Trophoblast cell (in vitro differentiated cells and primary cell): ENCODE results near the gene SPON1.

Experiments used
- DNase-seq, 2 donors: peaks; one replicate each; pipeline ENCODE4 v3.0.0-alpha.2; 2016
- H2AFZ ChIP-seq: 2 replicates; pipeline ENCODE4 v1.6.1; 2013; ENCODE audit warnings: low read length, moderate library complexity, mild to moderate bottlenecking; ENCODE audit not compliant: insufficient read depth, poor library complexity
- H2AK5ac ChIP-seq: 2 replicates; pipeline ENCODE4 v1.6.1; 2013; ENCODE audit warnings: mild to moderate bottlenecking, low read length
- H2BK120ac ChIP-seq: 2 replicates; pipeline ENCODE4 v1.6.1; 2013; ENCODE audit warnings: low read length, mild to moderate bottlenecking, moderate library complexity; ENCODE audit not compliant: insufficient read depth, poor library complexity
- H2BK12ac ChIP-seq: 2 replicates; pipeline ENCODE4 v1.6.1; 2013; ENCODE audit warnings: mild to moderate bottlenecking, low read length, moderate library complexity
- H2BK5ac ChIP-seq: 2 replicates; pipeline ENCODE4 v1.6.1; 2013; ENCODE audit warnings: low read length, low read depth, moderate library complexity, mild to moderate bottlenecking; ENCODE audit not compliant: poor library complexity
- H3K14ac ChIP-seq: 2 replicates; pipeline ENCODE4 v1.6.1; 2013; ENCODE audit warnings: mild to moderate bottlenecking, low read length
- H3K18ac ChIP-seq: 2 replicates; pipeline ENCODE4 v1.6.1; 2013; ENCODE audit warnings: mild to moderate bottlenecking, low read length
- H3K23ac ChIP-seq: 2 replicates; pipeline ENCODE4 v1.6.1; 2013; ENCODE audit warnings: low read length
- H3K27ac ChIP-seq: 2 replicates; pipeline ENCODE4 v1.5.1; 2013; ENCODE audit warnings: low read depth, mild to moderate bottlenecking, inconsistent platforms, low read length, moderate library complexity
- H3K27me3 ChIP-seq: 2 replicates; pipeline ENCODE4 v1.6.1; 2013; ENCODE audit warnings: inconsistent platforms, mild to moderate bottlenecking, low read length, moderate library complexity; ENCODE audit not compliant: insufficient read depth
- H3K36me3 ChIP-seq, 2 experiments: 1 replicate in 1 of 2; 2 replicates in 1 of 2; pipeline ENCODE4 v1.6.1; 2013; ENCODE audit warnings: low read length in 2 of 2, mild to moderate bottlenecking in 2 of 2, moderate library complexity in 1 of 2; ENCODE audit not compliant: insufficient read depth in 2 of 2, control insufficient read depth in 1 of 2
- H3K4ac ChIP-seq: 2 replicates; pipeline ENCODE4 v1.6.1; 2013; ENCODE audit warnings: low read depth, mild to moderate bottlenecking, low read length, moderate library complexity
- H3K4me1 ChIP-seq, 2 experiments: 1 replicate in 1 of 2; 2 replicates in 1 of 2; pipeline ENCODE4 v1.6.1; 2013; ENCODE audit warnings: low read length in 2 of 2, mild to moderate bottlenecking in 2 of 2, moderate library complexity in 1 of 2; ENCODE audit not compliant: insufficient read depth in 2 of 2, control insufficient read depth in 1 of 2
- H3K4me2 ChIP-seq: 2 replicates; pipeline ENCODE4 v1.6.1; 2013; ENCODE audit warnings: inconsistent platforms, mild to moderate bottlenecking, low read length, moderate library complexity
- H3K4me3 ChIP-seq: 2 replicates; pipeline ENCODE4 v1.5.1; 2013; ENCODE audit warnings: mild to moderate bottlenecking, low read depth, low read length, inconsistent platforms
- H3K79me1 ChIP-seq: one replicate; pipeline ENCODE4 v1.6.1; 2013; ENCODE audit warnings: low read length
- H3K79me2 ChIP-seq: 2 replicates; pipeline ENCODE4 v1.6.1; 2013; ENCODE audit warnings: low read length, mild to moderate bottlenecking; ENCODE audit not compliant: control insufficient read depth, insufficient read depth, poor library complexity
- H3K9ac ChIP-seq: 2 replicates; pipeline ENCODE4 v1.6.1; 2013; ENCODE audit warnings: mild to moderate bottlenecking, low read length
- H3K9me3 ChIP-seq: 2 replicates; pipeline ENCODE4 v1.6.1; 2013; ENCODE audit warnings: low read depth, mild to moderate bottlenecking, control low read depth, inconsistent platforms, low read length; ENCODE audit not compliant: insufficient read depth
- H4K12ac ChIP-seq: 2 replicates; pipeline ENCODE4 v1.6.1; 2013; ENCODE audit warnings: low read depth, mild to moderate bottlenecking, low read length, moderate library complexity
- H4K8ac ChIP-seq: 2 replicates; pipeline ENCODE4 v1.6.1; 2013; ENCODE audit warnings: low read depth, mild to moderate bottlenecking, low read length, moderate library complexity
- H4K91ac ChIP-seq: one replicate; pipeline ENCODE4 v1.6.1; 2013; ENCODE audit warnings: low read depth, mild to moderate bottlenecking, low read length, moderate library complexity
- WGBS: extraction: QIAGEN DNeasy Blood & Tissue Kit; methylation state at CpG from one replicate; pipeline ENCODE4 v1.1.7; 2013; ENCODE audit warnings: missing lambda C conversion rate; ENCODE audit not compliant: insufficient read length, insufficient coverage; ENCODE audit errors: extremely low coverage; 5-methylcytosine and 5-hydroxymethylcytosine counted together

Gene SPON1

DNA sequence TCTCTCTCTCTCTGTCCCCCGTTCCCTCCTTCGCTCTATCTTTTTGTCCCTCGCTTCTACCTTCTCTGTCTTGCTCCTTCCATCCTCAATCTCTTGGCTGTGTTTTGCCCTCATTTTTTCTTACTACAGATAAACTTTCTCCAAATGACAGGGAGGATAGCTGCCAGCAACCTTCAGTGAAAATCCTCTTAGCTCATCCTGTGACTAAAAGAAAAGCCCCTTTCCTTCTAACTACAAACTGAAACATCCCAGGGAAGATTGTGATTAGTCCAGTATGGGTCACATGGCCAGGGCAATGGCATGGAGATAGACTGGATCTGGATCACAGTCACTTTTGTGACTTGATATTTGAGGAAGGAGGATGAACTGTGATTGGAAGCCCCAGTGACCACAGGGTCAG, 10.4 kb downstream of the SPON1 start:
- Histone ChIP-seq H3K79me1 (no peaks in the 10 kb centered on the region), H3K27ac (no peak overlapping the region), H4K91ac (no peak overlapping the region), H3K23ac (no peak overlapping the region), H3K9me3 (no peaks in the 10 kb centered on the region), H4K12ac (no peak overlapping the region), H3K4me1 (no peaks in the 10 kb centered on the region), H3K9ac (no peak overlapping the region), H3K18ac (no peak overlapping the region), H2BK5ac (no peak overlapping the region), H2BK120ac (no peak overlapping the region), H2AK5ac (no peak overlapping the region), H3K4ac (no peak overlapping the region), H3K36me3 (no peaks in the 10 kb centered on the region), H3K79me2 (no peaks in the 10 kb centered on the region), H3K4me2 (no peak overlapping the region), H3K14ac (no peak overlapping the region), H3K4me3 (no peak overlapping the region), H4K8ac (no peak overlapping the region), H3K27me3 (no peaks in the 10 kb centered on the region), H2BK12ac (no peak overlapping the region), H2AFZ (no peak overlapping the region)
- no CpG with 5 or more reads among the region's 3 CpGs for WGBS
- DNase-seq, result no peak

DNA sequence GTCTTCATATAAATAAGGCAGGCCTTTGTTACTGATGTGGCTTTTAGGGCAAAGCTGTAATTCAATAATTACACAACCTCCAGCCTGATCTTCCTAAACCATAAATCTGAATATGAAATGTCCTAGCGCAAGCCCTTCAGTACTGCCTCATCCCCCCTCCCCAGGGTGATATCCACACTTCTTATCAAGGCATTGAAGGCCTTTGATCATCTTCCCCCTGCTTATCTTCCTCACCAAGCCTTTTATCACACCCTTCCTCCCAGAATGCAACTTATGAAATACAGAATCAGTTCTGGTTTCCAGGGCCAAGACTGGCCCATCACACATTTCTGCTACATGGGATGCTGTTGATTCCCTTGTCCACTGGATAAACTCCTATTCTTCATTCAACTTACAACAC, 12.1 kb downstream of the SPON1 start:
- H2AFZ ChIP-seq, result no peak overlapping the region
- H2BK12ac ChIP-seq, result no peak overlapping the region
- no peaks in the 10 kb centered on the region for H3K36me3 ChIP-seq
- H3K4me1 ChIP-seq, result no peaks in the 10 kb centered on the region
- H4K8ac ChIP-seq, result no peak overlapping the region
- no CpG with 5 or more reads among the region's 1 CpG for WGBS
- H3K4me3 ChIP-seq, result no peak overlapping the region
- DNase-seq, result no peak
- H2BK5ac ChIP-seq, result no peak overlapping the region
- no peak overlapping the region for H3K23ac ChIP-seq
- H3K9ac ChIP-seq, result no peak overlapping the region
- no peak overlapping the region for H2AK5ac ChIP-seq
- H2BK120ac ChIP-seq, result no peak overlapping the region
- H3K27ac ChIP-seq, result no peak overlapping the region
- no peak overlapping the region for H4K12ac ChIP-seq
- no peaks in the 10 kb centered on the region for H3K79me1 ChIP-seq
- H3K9me3 ChIP-seq, result no peaks in the 10 kb centered on the region
- H3K18ac ChIP-seq, result no peak overlapping the region
- H3K4ac ChIP-seq, result no peak overlapping the region
- H3K4me2 ChIP-seq, result no peak overlapping the region
- no peaks in the 10 kb centered on the region for H3K27me3 ChIP-seq
- H3K14ac ChIP-seq, result no peak overlapping the region
- no peak overlapping the region for H4K91ac ChIP-seq
- H3K79me2 ChIP-seq, result no peaks in the 10 kb centered on the region

DNA sequence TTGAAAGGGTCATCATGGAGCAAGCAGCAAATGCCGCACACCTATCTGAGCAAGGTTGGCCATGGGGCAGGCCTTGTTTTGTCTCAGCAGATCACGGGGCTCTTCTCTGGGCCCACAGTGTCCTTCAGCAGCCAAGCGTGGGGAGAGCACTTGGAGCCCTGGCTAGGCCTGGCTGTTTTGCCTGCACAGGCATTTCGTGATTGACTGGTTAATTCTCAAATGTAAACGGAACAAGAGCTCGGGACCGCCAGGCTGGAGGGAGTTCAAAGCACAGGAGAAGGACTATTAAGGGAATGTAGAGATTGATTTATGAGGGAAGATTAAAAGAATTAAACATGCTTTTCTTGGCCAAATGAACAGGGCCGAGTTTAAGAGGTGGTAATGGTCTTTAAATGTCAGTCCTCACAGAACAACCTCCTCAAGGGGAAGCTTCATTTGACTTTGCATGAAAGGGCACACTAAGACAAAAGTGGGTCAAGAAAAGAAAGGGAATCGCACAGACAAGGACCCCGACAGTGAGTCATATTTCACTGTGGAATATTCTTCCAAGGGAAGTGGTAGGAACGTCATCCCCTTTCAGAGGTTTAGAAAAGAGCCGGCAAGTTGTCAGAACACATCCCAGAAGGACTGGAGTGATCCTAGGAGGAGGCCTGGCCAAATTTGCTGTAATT, 20.7 kb downstream of the SPON1 start:
- H4K8ac ChIP-seq, result no peak overlapping the region
- DNase-seq, result no peak
- no peak overlapping the region for H2BK120ac ChIP-seq
- no peak overlapping the region for H4K12ac ChIP-seq
- no peak overlapping the region for H2AK5ac ChIP-seq
- H3K79me2 ChIP-seq, result no peaks in the 10 kb centered on the region
- H3K27ac ChIP-seq, result no peak overlapping the region
- H3K4me1 ChIP-seq, result no peaks in the 10 kb centered on the region
- no peak overlapping the region for H4K91ac ChIP-seq
- no peak overlapping the region for H2BK5ac ChIP-seq
- H3K4me3 ChIP-seq, result no peak overlapping the region
- H3K4ac ChIP-seq, result no peak overlapping the region
- no CpG with 5 or more reads among the region's 12 CpGs for WGBS
- no peak overlapping the region for H2BK12ac ChIP-seq
- H3K23ac ChIP-seq, result no peak overlapping the region
- H3K79me1 ChIP-seq, result no peaks in the 10 kb centered on the region
- no peak overlapping the region for H2AFZ ChIP-seq
- H3K9ac ChIP-seq, result no peak overlapping the region
- no peak overlapping the region for H3K18ac ChIP-seq
- no peaks in the 10 kb centered on the region for H3K9me3 ChIP-seq
- H3K14ac ChIP-seq, result no peak overlapping the region
- H3K27me3 ChIP-seq, result no peaks in the 10 kb centered on the region
- no peaks in the 10 kb centered on the region for H3K36me3 ChIP-seq
- no peak overlapping the region for H3K4me2 ChIP-seq

DNA sequence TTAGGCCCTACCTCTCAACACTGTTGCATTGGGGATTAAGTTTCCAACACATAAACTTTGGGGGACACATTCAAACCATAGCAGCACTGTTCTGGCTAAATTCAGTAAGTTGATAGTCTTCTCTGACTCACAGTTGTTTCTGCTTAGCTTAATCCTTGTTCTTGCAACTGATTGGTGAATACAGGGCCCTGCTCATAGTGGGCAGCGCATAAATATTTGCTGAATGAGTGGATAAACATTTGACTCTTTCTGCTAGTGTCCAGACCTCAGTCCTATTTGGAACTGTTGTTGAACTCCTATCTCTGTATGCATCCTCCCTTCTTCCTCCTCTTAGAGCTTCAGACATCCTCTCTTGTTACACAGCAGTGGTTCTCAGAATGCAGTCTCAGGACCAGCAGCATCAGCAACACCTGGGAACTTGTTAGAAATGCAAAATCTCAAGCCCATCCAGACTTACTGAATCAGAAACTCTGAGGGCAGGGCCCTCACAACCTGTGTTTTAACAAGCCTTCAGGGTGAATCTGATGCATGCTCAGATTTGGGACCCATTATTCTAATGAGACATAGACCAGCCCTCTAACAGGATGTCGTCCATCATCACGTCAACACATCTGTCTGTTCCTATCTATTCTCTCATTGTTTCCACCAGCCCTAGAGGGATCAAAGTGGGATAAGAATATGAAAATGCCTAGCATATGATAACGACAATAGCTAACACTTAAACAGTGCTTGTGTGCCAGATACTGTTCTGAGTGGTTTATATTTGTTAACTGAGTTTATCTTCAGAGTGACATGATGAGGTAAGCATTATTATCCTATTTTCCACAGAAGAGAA, 22.3 kb downstream of the SPON1 start:
- H3K36me3 ChIP-seq, result no peaks in the 10 kb centered on the region
- H3K27ac ChIP-seq, result no peak overlapping the region
- no peak overlapping the region for H2BK120ac ChIP-seq
- H2BK12ac ChIP-seq, result no peak overlapping the region
- peak in 1 of 2 donors; percentile 2 for DNase-seq
- H3K23ac ChIP-seq, result no peak overlapping the region
- no CpG with 5 or more reads among the region's 4 CpGs for WGBS
- no peak overlapping the region for H2AFZ ChIP-seq
- no peak overlapping the region for H4K12ac ChIP-seq
- H3K4me1 ChIP-seq, result no peaks in the 10 kb centered on the region
- H3K4me3 ChIP-seq, result no peak overlapping the region
- H3K14ac ChIP-seq, result no peak overlapping the region
- H2BK5ac ChIP-seq, result no peak overlapping the region
- H3K9me3 ChIP-seq, result no peaks in the 10 kb centered on the region
- H3K79me1 ChIP-seq, result no peaks in the 10 kb centered on the region
- no peak overlapping the region for H3K9ac ChIP-seq
- H3K79me2 ChIP-seq, result no peaks in the 10 kb centered on the region
- H3K4me2 ChIP-seq, result no peak overlapping the region
- no peak overlapping the region for H2AK5ac ChIP-seq
- H4K8ac ChIP-seq, result no peak overlapping the region
- H3K27me3 ChIP-seq, result no peaks in the 10 kb centered on the region
- H3K18ac ChIP-seq, result no peak overlapping the region
- H3K4ac ChIP-seq, result no peak overlapping the region
- H4K91ac ChIP-seq, result no peak overlapping the region
